HepG2 (cell line): ENCODE measurements around the gene NUBP1. TPM values are rescaled to one million over a fixed set of nuclear protein-coding genes. Genes with fewer than 3 reads are reported as not detected.
"Not testable (repeated sequence)": the region's sequence is repeated elsewhere in the genome, so short reads cannot be mapped to it uniquely, and the experiment has no call there.

Source experiments
- ATAC-seq: fragments of 200-7000 bp; cut with Tn5 transposase; 3 replicates; pipeline ENCODE4 v1.9.1; 2020; ENCODE audit warnings: mild to moderate bottlenecking, moderate library complexity
- BruUV-seq: library from RNA; stranded (reverse); fragments of 400-500 nt; replicated peaks from 2 replicates; lab custom pipeline; 2021; lab: Mats Ljungman, UMichigan
- CTCF ChIA-PET: fragments of 300-600 bp; formaldehyde crosslinking; extraction: SDS; loops from one replicate; lab custom pipeline; 2021; ENCODE audit warnings: low total read pairs, inconsistent platforms, low intra/inter-chr PET ratio; lab: Yijun Ruan, JAX
- POLR2A ChIA-PET: fragments of 350-600 bp; sonication (Branson Sonifier 250); formaldehyde crosslinking; loops from one replicate; lab custom pipeline; 2020; ENCODE audit warnings: antibody characterized with exemption, inconsistent platforms; lab: Yijun Ruan, JAX
- DNase-seq: peaks from one replicate; pipeline ENCODE4 v3.0.0-alpha.2; 2015; ENCODE audit warnings: low spot score
- FAIRE-seq: peaks from 3 replicates; lab custom pipeline; 2011; peaks lifted over from hg19 to GRCh38; lab: Jason Lieb, UNC
- H2AFZ ChIP-seq: one replicate; pipeline ENCODE4 v1.6.1; 2011; ENCODE audit warnings: low read length, inconsistent platforms
- H3K27ac ChIP-seq: fragments of 300-600 bp; 3 replicates; pipeline ENCODE4 v1.8.0; 2011; ENCODE audit warnings: mixed run types, mild to moderate bottlenecking, mixed read lengths, low read length, inconsistent platforms; ENCODE audit not compliant: insufficient read depth; ENCODE audit errors: extremely low read length
- H3K27me3 ChIP-seq, 2 experiments: fragments of 200-600 bp in 1 of 2; 2 replicates in 1 of 2; 3 replicates in 1 of 2; pipeline versions ENCODE4 v1.6.0 to v1.8.0; 2011; ENCODE audit warnings: low read length in 2 of 2, mild to moderate bottlenecking in 2 of 2, moderate library complexity in 2 of 2, inconsistent platforms in 1 of 2; ENCODE audit not compliant: insufficient read depth in 2 of 2, control insufficient read depth in 1 of 2
- H3K36me3 ChIP-seq, 2 experiments: fragments of 200-600 bp in 1 of 2; replicated peaks in 1 of 2; 2 replicates in 1 of 2; 3 replicates in 1 of 2; pipeline versions ENCODE4 v1.5.1 to v1.8.0; 2011; ENCODE audit warnings: low read length in 2 of 2, inconsistent platforms in 1 of 2; ENCODE audit not compliant: insufficient read depth in 2 of 2, control insufficient read depth in 1 of 2
- H3K4me1 ChIP-seq: 2 replicates; pipeline ENCODE4 v1.5.1; 2012; ENCODE audit warnings: low read length, inconsistent platforms; ENCODE audit not compliant: insufficient read depth
- H3K4me2 ChIP-seq: 2 replicates; pipeline ENCODE4 v1.6.0; 2011; ENCODE audit warnings: low read depth, low read length, inconsistent platforms
- H3K4me3 ChIP-seq, 3 experiments: fragments of 200-600 bp in 1 of 3; sonication (generic), shearing (Covaris generic) in 1 of 3; replicated peaks in 1 of 3; 2 replicates each; pipeline ENCODE4 v1.5.1; 2011 to 2016; ENCODE audit warnings: low read length in 3 of 3, inconsistent platforms in 2 of 3, low read depth in 2 of 3, mild to moderate bottlenecking in 2 of 3, control low read depth in 1 of 3, mixed read lengths in 1 of 3; ENCODE audit not compliant: insufficient read depth in 1 of 3
- H3K79me2 ChIP-seq: one replicate; pipeline ENCODE4 v1.6.1; 2011; ENCODE audit warnings: low read length, inconsistent platforms; ENCODE audit not compliant: insufficient read depth
- H3K9ac ChIP-seq: 2 replicates; pipeline ENCODE4 v1.6.0; 2011; ENCODE audit warnings: mild to moderate bottlenecking, low read depth, low read length, inconsistent platforms; ENCODE audit not compliant: insufficient read depth
- H3K9me3 ChIP-seq: 2 replicates; pipeline ENCODE4 v1.5.1; 2012; ENCODE audit warnings: mild to moderate bottlenecking, low read length
- H4K20me1 ChIP-seq: 2 replicates; pipeline ENCODE4 v1.6.0; 2011; ENCODE audit warnings: inconsistent platforms, mild to moderate bottlenecking, low read length, moderate library complexity; ENCODE audit not compliant: insufficient read depth
- FOSL1 ChIP-seq: sonication (generic); formaldehyde crosslinking; IDR thresholded peaks from 2 replicates; pipeline ENCODE4 v1.9.0; 2021; ENCODE audit warnings: missing genetic modification reagents, borderline replicate concordance
- FOXP1 ChIP-seq, 2 experiments: fragments of 450-650 bp in 1 of 2; IDR thresholded peaks; 2 replicates each; pipeline ENCODE4 v1.6.1; 2017 to 2018; ENCODE audit warnings: antibody characterized with exemption in 1 of 2
- GABPA ChIP-seq, 2 experiments: IDR thresholded peaks; 2 replicates each; pipeline ENCODE4 v1.6.1; 2011 to 2016; ENCODE audit warnings: low read depth in 2 of 2, low read length in 1 of 2, missing biosample characterization in 1 of 2, missing genetic modification characterization in 1 of 2
- HMG20A ChIP-seq: IDR thresholded peaks from 2 replicates; pipeline ENCODE4 v1.6.1; 2016; ENCODE audit warnings: borderline replicate concordance
- NCOR1 ChIP-seq: fragments of 200-600 bp; sonication (generic); IDR thresholded peaks from 2 replicates; pipeline ENCODE4 v1.7.0; 2017; ENCODE audit warnings: antibody characterized with exemption, low read length, borderline replicate concordance
- ZNF44 ChIP-seq: sonication (generic); formaldehyde crosslinking; IDR thresholded peaks from 2 replicates; pipeline ENCODE4 v1.5.1; 2020; ENCODE audit warnings: mild to moderate bottlenecking, missing genetic modification reagents
- WGBS: methylation state at CpG from one replicate; pipeline ENCODE4 v1.1.6; 2017; ENCODE audit warnings: low lambda C conversion rate; 5-methylcytosine and 5-hydroxymethylcytosine counted together
- in situ Hi-C: cut with HindIII; loops from 2 replicates; pipeline ENCODE4 v1.10.0; 2017; ENCODE audit warnings: low pct_unique_long_range_greater_than_20kb; ENCODE audit not compliant: extremely low pct_ligation_motif_present
- intact Hi-C: fragments of 100-400 bp; cut with micrococcal nuclease; formaldehyde crosslinking; loops from one replicate; pipeline ENCODE4 v1.10.0; 2022; ENCODE audit not compliant: unreplicated experiment
- polyA plus RNA-seq, 8 experiments: library from polyadenylated mRNA; depleted of rRNA in 3 of 8; stranded (reverse) in 7 of 8; unstranded in 1 of 8; fragments of >200 nt; fragmentation: Illumina TruSeq in 4 of 8; extraction: Trizol in 4 of 8; gene quantifications; 2 replicates each; pipeline versions ENCODE4 v1.2.1 to v1.2.3, GENCODE V29; 2011 to 2016; ENCODE audit warnings: low read depth in 4 of 8, missing spikeins in 1 of 8, mixed read lengths in 1 of 8; ENCODE audit not compliant: insufficient read depth in 1 of 8
- total RNA-seq, 5 experiments: library from RNA; depleted of rRNA; stranded (reverse); fragments of >200 nt; fragmentation: Illumina TruSeq; extraction: Trizol; gene quantifications; 2 replicates each; pipeline ENCODE4 v1.2.3, GENCODE V29; 2016; ENCODE audit warnings: low read depth in 1 of 5
- TF ChIP-seq, protein P1 (sequence below): IDR thresholded peaks from 2 replicates; pipeline ENCODE4 v1.6.1; 2016; ENCODE audit warnings: low read depth
- TF ChIP-seq, protein P2 (sequence below): sonication (generic); formaldehyde crosslinking; IDR thresholded peaks from 2 replicates; pipeline ENCODE4 v1.4.0; 2020; ENCODE audit warnings: mild to moderate bottlenecking, missing genetic modification reagents
- TF ChIP-seq, protein P3 (sequence below): sonication (generic); formaldehyde crosslinking; IDR thresholded peaks from 2 replicates; pipeline ENCODE4 v1.4.0; 2020; ENCODE audit warnings: mild to moderate bottlenecking, missing genetic modification reagents

The NUBP1 gene
- total and polyA plus RNA-seq, 2 of the 13 experiments (the other 11 are each of a cell fraction or from before 2014, with no cell fraction given): 53.5 to 70.4 TPM

- TF ChIP-seq, protein P1, sequence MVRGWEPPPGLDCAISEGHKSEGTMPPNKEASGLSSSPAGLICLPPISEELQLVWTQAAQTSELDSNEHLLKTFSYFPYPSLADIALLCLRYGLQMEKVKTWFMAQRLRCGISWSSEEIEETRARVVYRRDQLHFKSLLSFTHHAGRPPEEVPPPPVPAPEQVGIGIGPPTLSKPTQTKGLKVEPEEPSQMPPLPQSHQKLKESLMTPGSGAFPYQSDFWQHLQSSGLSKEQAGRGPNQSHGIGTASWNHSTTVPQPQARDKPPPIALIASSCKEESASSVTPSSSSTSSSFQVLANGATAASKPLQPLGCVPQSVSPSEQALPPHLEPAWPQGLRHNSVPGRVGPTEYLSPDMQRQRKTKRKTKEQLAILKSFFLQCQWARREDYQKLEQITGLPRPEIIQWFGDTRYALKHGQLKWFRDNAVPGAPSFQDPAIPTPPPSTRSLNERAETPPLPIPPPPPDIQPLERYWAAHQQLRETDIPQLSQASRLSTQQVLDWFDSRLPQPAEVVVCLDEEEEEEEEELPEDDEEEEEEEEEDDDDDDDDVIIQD (CRISPR knock-in tag): no peak
- TF ChIP-seq, all 625 proteins: peak for 0
Measured at GRCh38 chr16:10740845-10741208, 2.8 kb upstream of the NUBP1 start (continued).

DNA sequence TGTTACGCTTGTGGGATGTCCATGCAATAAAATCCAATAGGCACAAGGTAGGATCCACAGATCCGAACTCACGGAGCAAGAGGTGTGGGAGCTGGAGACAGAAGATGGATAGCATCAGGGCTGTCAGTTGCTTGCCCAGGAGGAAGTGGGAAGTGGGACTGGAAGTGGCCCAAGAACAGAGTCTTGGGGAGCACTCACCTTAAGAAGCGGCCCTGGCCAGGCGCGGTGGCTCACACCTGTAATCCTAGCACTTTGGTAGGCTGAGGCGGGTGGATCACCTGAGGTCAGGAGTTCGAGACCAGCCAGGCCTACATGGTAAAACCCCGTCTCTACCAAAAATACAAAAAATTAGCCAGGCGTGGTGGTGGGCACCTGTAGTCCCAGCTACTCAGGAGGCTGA is 2.4 kb upstream of the NUBP1 start:
- in situ Hi-C loops: loop anchor here (5.0 kb wide), 1 partner anchor 181 kb away; no protein-coding TSS in a partner anchor
- POLR2A ChIA-PET: interaction anchor here (1.5 kb wide), 1 partner anchor 221 kb away, joined by 5 read pairs; no protein-coding TSS in a partner anchor
- intact Hi-C loops, BruUV-seq, H3K4me3 ChIP-seq, ATAC-seq, H4K20me1 ChIP-seq, H3K9me3 ChIP-seq, H3K79me2 ChIP-seq, H3K4me2 ChIP-seq, H3K27ac ChIP-seq, DNase-seq, H2AFZ ChIP-seq, FAIRE-seq, H3K36me3 ChIP-seq, H3K9ac ChIP-seq, H3K27me3 ChIP-seq: not testable (repeated sequence)
- CTCF ChIA-PET: interaction anchor here (1.1 kb wide), 1 partner anchor 227 kb away, joined by 3 read pairs; no protein-coding TSS in a partner anchor
- H3K4me1 ChIP-seq: peaks cover 45% of the 10 kb centered on the region
- 96% methylated on average over 10 of the region's 10 CpGs for WGBS

DNA sequence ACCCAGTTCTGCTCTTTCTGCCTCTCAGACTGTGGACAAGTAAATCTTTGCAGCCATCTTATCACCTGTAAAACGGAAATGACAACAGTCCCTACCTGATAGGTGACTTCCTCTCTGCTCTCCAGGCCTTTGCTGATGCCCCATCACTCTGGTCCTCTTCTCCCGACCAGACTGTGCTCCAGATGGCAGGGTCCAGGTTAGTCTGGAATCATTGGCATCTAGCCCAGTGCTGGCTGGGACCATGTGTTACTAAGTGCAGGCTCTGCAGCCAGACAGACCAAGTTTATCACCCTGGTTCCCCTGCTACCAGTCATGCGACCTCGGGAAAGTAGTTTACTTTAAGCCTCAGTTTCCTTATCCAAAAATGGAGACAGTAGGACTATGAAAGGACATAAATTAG is 1.8 kb upstream of the NUBP1 start:
- no peak for FAIRE-seq
- TF ChIP-seq, protein P2, sequence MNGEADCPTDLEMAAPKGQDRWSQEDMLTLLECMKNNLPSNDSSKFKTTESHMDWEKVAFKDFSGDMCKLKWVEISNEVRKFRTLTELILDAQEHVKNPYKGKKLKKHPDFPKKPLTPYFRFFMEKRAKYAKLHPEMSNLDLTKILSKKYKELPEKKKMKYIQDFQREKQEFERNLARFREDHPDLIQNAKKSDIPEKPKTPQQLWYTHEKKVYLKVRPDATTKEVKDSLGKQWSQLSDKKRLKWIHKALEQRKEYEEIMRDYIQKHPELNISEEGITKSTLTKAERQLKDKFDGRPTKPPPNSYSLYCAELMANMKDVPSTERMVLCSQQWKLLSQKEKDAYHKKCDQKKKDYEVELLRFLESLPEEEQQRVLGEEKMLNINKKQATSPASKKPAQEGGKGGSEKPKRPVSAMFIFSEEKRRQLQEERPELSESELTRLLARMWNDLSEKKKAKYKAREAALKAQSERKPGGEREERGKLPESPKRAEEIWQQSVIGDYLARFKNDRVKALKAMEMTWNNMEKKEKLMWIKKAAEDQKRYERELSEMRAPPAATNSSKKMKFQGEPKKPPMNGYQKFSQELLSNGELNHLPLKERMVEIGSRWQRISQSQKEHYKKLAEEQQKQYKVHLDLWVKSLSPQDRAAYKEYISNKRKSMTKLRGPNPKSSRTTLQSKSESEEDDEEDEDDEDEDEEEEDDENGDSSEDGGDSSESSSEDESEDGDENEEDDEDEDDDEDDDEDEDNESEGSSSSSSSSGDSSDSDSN (CRISPR knock-in tag): no peak
- no peak for TF ChIP-seq FOXP1 (IDR thresholded peaks at IDR 0.05)
- no peak for TF ChIP-seq FOXP1 (CRISPR knock-in tag; IDR thresholded peaks at IDR 0.05)
- no peak for TF ChIP-seq GABPA (IDR thresholded peaks at IDR 0.05; ENCODE audit: low read depth, low read length)
- 0 out of 2 replicates have a peak, but pooled peaks have one; percentile 17 for TF ChIP-seq GABPA (CRISPR knock-in tag; IDR thresholded peaks at IDR 0.05; ENCODE audit: low read depth)
- TF ChIP-seq NCOR1: no peak
- TF ChIP-seq FOSL1: no peak
- TF ChIP-seq, protein P3, sequence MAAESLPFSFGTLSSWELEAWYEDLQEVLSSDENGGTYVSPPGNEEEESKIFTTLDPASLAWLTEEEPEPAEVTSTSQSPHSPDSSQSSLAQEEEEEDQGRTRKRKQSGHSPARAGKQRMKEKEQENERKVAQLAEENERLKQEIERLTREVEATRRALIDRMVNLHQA (CRISPR knock-in tag): no peak
- no peak for TF ChIP-seq ZNF44
- TF ChIP-seq HMG20A (CRISPR knock-in tag): no peak

More for the DNA sequence above, 1.8 kb upstream of the NUBP1 start:
- H3K36me3 ChIP-seq: peaks cover 0 to 1% of the 10 kb centered on the region in 2 experiments; a peak in 2 of 5 replicates
- CTCF ChIA-PET: interaction anchor here (1.1 kb wide), 1 partner anchor 227 kb away, joined by 3 read pairs; no protein-coding TSS in a partner anchor
- H3K27ac ChIP-seq: no peak overlapping the region
- 43% methylated on average over 4 of the region's 4 CpGs for WGBS
- no peaks in the 10 kb centered on the region; a peak in 1 of 5 replicates for H3K27me3 ChIP-seq
- no peak overlapping the region for H3K4me3 ChIP-seq
- ATAC-seq: no peak
- no peak overlapping the region for H3K4me2 ChIP-seq
- no peak overlapping the region for H2AFZ ChIP-seq
- in situ Hi-C loops (loop anchor here (5.0 kb wide), 1 partner anchor 180 kb away; no protein-coding TSS in a partner anchor), intact Hi-C loops (no loop called here)
- POLR2A ChIA-PET: interaction anchor here (0.6 kb wide), 1 partner anchor 163 kb away, joined by 3 read pairs; no protein-coding TSS in a partner anchor
- H3K4me1 ChIP-seq: peaks cover 44% of the 10 kb centered on the region
- H4K20me1 ChIP-seq: no peaks in the 10 kb centered on the region
- no peak for DNase-seq
- H3K9ac ChIP-seq: no peak overlapping the region
- H3K9me3 ChIP-seq: no peaks in the 10 kb centered on the region
- H3K79me2 ChIP-seq: no peaks in the 10 kb centered on the region
- no TSS peak for BruUV-seq
